A549 (cell line): ENCODE measurements around the gene C1R. TPM values are rescaled to one million over a fixed set of nuclear protein-coding genes. Genes with fewer than 3 reads are reported as not detected.
A peak's percentile ranks its signal among the peaks of the same experiment; 100 is the strongest.

ENCODE experiments used
- ATAC-seq, 2 experiments: fragments of 200-7000 bp in 1 of 2; fragments of >200 bp in 1 of 2; cut with Nextera tagmentation in 1 of 2; cut with Tn5 transposase in 1 of 2; 3 replicates each; pipeline versions ENCODE4 v1.8.0 to v1.9.1; 2018 to 2020; ENCODE audit warnings: mild to moderate bottlenecking in 1 of 2, moderate library complexity in 1 of 2
- CTCF ChIA-PET: fragments of 300-600 bp; sonication (Branson Sonifier 250); formaldehyde crosslinking; extraction: SDS; loops from one replicate; lab custom pipeline; 2021; ENCODE audit warnings: antibody characterized with exemption, inconsistent platforms; lab: Yijun Ruan, JAX
- POLR2A ChIA-PET: fragments of 350-600 bp; formaldehyde crosslinking; extraction: SDS; loops from one replicate; lab custom pipeline; 2021; ENCODE audit warnings: antibody characterized with exemption, inconsistent platforms; lab: Yijun Ruan, JAX
- DNase-seq, 2 experiments: peaks; one replicate each; pipeline versions ENCODE4 v3.0.0 to v3.0.0-alpha.2; 2011 to 2016; ENCODE audit warnings: low read depth in 1 of 2, low spot score in 1 of 2
- FAIRE-seq: peaks from 2 replicates; lab custom pipeline; 2011; peaks lifted over from hg19 to GRCh38; lab: Jason Lieb, UNC
- H3K27ac ChIP-seq, 2 experiments: fragments of >200 bp; sonication (Bioruptor Twin); formaldehyde crosslinking; 3 replicates each; pipeline ENCODE4 v1.5.1; 2016 to 2017
- H3K4me1 ChIP-seq: fragments of >200 bp; sonication (Bioruptor Twin); formaldehyde crosslinking; 3 replicates; pipeline ENCODE4 v1.6.1; 2016
- H3K4me2 ChIP-seq: fragments of >200 bp; sonication (Bioruptor Twin); formaldehyde crosslinking; 3 replicates; pipeline ENCODE4 v1.6.1; 2016
- H3K4me3 ChIP-seq: fragments of >200 bp; sonication (Bioruptor Twin); formaldehyde crosslinking; 3 replicates; pipeline ENCODE4 v1.5.1; 2016
- H3K9me3 ChIP-seq: fragments of >200 bp; sonication (Bioruptor Twin); formaldehyde crosslinking; 3 replicates; pipeline ENCODE4 v1.6.1; 2016
- BHLHE40 ChIP-seq: IDR thresholded peaks from 2 replicates; pipeline ENCODE4 v1.6.1; 2012; ENCODE audit warnings: low read depth, low read length, inconsistent platforms
- CBX8 ChIP-seq: fragments of 200-600 bp; sonication (generic); IDR thresholded peaks from 2 replicates; pipeline ENCODE4 v1.6.1; 2016
- CHD2 ChIP-seq: fragments of 150-350 bp; IDR thresholded peaks from 2 replicates; pipeline ENCODE4 v1.6.1; 2014; ENCODE audit warnings: low read length; ENCODE audit not compliant: partially characterized antibody
- EHMT2 ChIP-seq: fragments of 200-600 bp; sonication (generic); IDR thresholded peaks from 2 replicates; pipeline ENCODE4 v1.6.1; 2016; ENCODE audit warnings: antibody characterized with exemption, low read depth, mild to moderate bottlenecking, moderate library complexity
- ELK1 ChIP-seq: fragments of 150-350 bp; IDR thresholded peaks from 2 replicates; pipeline ENCODE4 v1.6.1; 2014; ENCODE audit warnings: low read depth, mild to moderate bottlenecking, low read length
- FOSB ChIP-seq: fragments of 250-450 bp; sonication (Bioruptor Pico); IDR thresholded peaks from 2 replicates; pipeline ENCODE4 v1.5.0; 2020; ENCODE audit warnings: mild to moderate bottlenecking, moderate library complexity
- GATA3 ChIP-seq: IDR thresholded peaks from 2 replicates; pipeline ENCODE4 v1.6.1; 2012; ENCODE audit warnings: borderline replicate concordance
- HOXA7 ChIP-seq: fragments of 250-450 bp; sonication (Bioruptor Pico); IDR thresholded peaks from 2 replicates; pipeline ENCODE4 v1.5.0; 2020; ENCODE audit warnings: mild to moderate bottlenecking, moderate library complexity
- HOXB13 ChIP-seq: fragments of 250-450 bp; sonication (Bioruptor Pico); IDR thresholded peaks from 2 replicates; pipeline ENCODE4 v1.5.0; 2020; ENCODE audit warnings: low read depth, mild to moderate bottlenecking, moderate library complexity
- HOXB5 ChIP-seq: fragments of 250-450 bp; sonication (Bioruptor Pico); IDR thresholded peaks from 2 replicates; pipeline ENCODE4 v1.5.0; 2020; ENCODE audit warnings: mild to moderate bottlenecking, moderate library complexity
- JUNB ChIP-seq: fragments of >200 bp; sonication (Bioruptor Twin); formaldehyde crosslinking; IDR thresholded peaks from 2 replicates; pipeline ENCODE4 v1.6.1; 2016
- MAFK ChIP-seq: fragments of 450-650 bp; IDR thresholded peaks from 2 replicates; pipeline ENCODE4 v1.6.1; 2014; ENCODE audit not compliant: partially characterized antibody
- MAX ChIP-seq: IDR thresholded peaks from 2 replicates; pipeline ENCODE4 v1.6.1; 2012
- MAZ ChIP-seq: fragments of 150-350 bp; IDR thresholded peaks from 2 replicates; pipeline ENCODE4 v1.6.1; 2014; ENCODE audit warnings: antibody characterized with exemption, low read depth, low read length, borderline replicate concordance
- NFE2L2 ChIP-seq: fragments of 150-350 bp; conservative IDR thresholded peaks from 2 replicates; pipeline ENCODE4 v1.6.1; 2014; ENCODE audit warnings: low read length
- POLR2A ChIP-seq: IDR thresholded peaks from 2 replicates; pipeline ENCODE4 v1.6.1; 2012; ENCODE audit warnings: mild to moderate bottlenecking, low read length
- POLR2AphosphoS2 ChIP-seq: conservative IDR thresholded peaks from 2 replicates; pipeline ENCODE4 v1.6.1; 2012; ENCODE audit warnings: low read length, improper control_type of control experiment, inconsistent platforms
- RAD21 ChIP-seq, 2 experiments: fragments of >200 bp in 1 of 2; sonication (Bioruptor Twin) in 1 of 2; formaldehyde crosslinking in 1 of 2; IDR thresholded peaks in 1 of 2; conservative IDR thresholded peaks in 1 of 2; 2 replicates in 1 of 2; 3 replicates in 1 of 2; pipeline ENCODE4 v1.6.1; 2012 to 2018; ENCODE audit warnings: inconsistent platforms in 1 of 2
- RFX5 ChIP-seq: fragments of 450-650 bp; IDR thresholded peaks from 2 replicates; pipeline ENCODE4 v1.7.1; 2014; ENCODE audit warnings: antibody characterized with exemption, mild to moderate bottlenecking, moderate library complexity
- SREBF2 ChIP-seq: fragments of 450-650 bp; IDR thresholded peaks from 2 replicates; pipeline ENCODE4 v1.6.1; 2014; ENCODE audit warnings: mild to moderate bottlenecking, moderate library complexity
- TP53 ChIP-seq: fragments of 250-450 bp; sonication (Bioruptor Pico); IDR thresholded peaks from 2 replicates; pipeline ENCODE4 v1.5.0; 2021; ENCODE audit warnings: mild to moderate bottlenecking, moderate library complexity
- ZSCAN20 ChIP-seq: fragments of 250-450 bp; sonication (Bioruptor Pico); IDR thresholded peaks from 2 replicates; pipeline ENCODE4 v1.8.0; 2022; ENCODE audit warnings: mild to moderate bottlenecking, moderate library complexity
- WGBS: methylation state at CpG from one replicate; pipeline ENCODE4 v1.1.6; 2017; ENCODE audit errors: missing lambda C conversion rate; 5-methylcytosine and 5-hydroxymethylcytosine counted together
- polyA plus RNA-seq, 4 experiments: library from polyadenylated mRNA; depleted of rRNA in 3 of 4; stranded (reverse); fragments of >200 nt; fragmentation: RNase III in 1 of 4; extraction: RNeasy Plus Mini Kit Qiagen cat#74134 plus additional on column Dnase treatment in 1 of 4; gene quantifications; 2 replicates in 3 of 4; 3 replicates in 1 of 4; pipeline ENCODE4 v1.2.3, GENCODE V29; 2011 to 2017
- TF ChIP-seq, protein P1 (sequence below): IDR thresholded peaks from 2 replicates; pipeline ENCODE4 v1.6.1; 2012
- TF ChIP-seq, protein P2 (sequence below): fragments of >200 bp; sonication (Bioruptor Twin); formaldehyde crosslinking; IDR thresholded peaks from 3 replicates; pipeline ENCODE4 v1.5.1; 2016

C1R gene
- polyA plus RNA-seq, 2 of the 4 experiments (the other 2 are of a cell fraction) = 31.4 to 36.0 TPM

DNA sequence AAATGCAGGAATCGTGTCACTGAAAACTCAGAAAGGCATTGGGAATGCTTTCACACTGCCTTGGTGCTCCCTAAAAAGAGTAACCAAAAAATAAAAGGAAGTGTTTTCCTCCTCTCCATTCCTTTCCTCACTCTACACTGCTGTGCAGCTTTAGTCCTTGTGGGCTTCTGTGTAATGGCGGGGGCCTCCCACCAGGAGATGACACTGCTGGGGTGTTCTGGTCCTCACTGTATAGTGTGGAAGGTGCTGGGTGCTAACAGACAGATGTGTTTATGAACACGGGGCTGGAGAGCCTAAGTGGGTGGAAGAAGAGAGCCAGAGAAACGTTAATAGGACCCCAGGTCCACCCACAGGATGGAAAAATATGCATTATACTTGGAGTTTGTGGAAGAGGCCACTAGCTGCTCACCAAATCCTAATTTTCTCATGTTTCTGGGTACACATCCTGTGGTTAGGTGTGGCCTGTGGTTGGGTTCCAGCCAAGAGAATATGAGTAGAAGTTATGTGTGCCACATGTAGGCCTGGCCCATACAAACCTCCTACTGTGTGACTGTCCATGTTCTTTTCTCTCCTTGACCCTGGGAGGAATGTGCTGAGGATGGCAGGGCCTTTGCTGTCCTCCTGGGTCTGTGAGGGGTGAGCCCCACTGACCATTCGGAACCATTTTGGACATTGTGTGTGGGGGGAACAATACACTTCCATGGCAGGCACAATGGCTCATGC lies 45.7 kb downstream of the C1R start:
- CTCF ChIA-PET = interaction anchor here (0.7 to 3.7 kb wide), 4 partner anchors 10 to 21 kb away, joined by 3 to 15 read pairs (median 3); partner anchors contain the start of gene C1S
- Histone ChIP-seq H3K4me1 (no peaks in the 10 kb centered on the region), H3K4me2 (no peak overlapping the region), H3K9me3 (no peaks in the 10 kb centered on the region), H3K4me3 (no peak overlapping the region), H3K27ac (no peak overlapping the region)
- 44% methylated on average over 5 of the region's 5 CpGs for WGBS
- ATAC-seq (peak; percentile 81 to 84; a peak in 5 of 6 replicates), DNase-seq (no peak)
- POLR2A ChIA-PET = no interaction called here
- no peak for TF ChIP-seq BHLHE40
- no peak for TF ChIP-seq JUNB
- TF ChIP-seq, protein P1, sequence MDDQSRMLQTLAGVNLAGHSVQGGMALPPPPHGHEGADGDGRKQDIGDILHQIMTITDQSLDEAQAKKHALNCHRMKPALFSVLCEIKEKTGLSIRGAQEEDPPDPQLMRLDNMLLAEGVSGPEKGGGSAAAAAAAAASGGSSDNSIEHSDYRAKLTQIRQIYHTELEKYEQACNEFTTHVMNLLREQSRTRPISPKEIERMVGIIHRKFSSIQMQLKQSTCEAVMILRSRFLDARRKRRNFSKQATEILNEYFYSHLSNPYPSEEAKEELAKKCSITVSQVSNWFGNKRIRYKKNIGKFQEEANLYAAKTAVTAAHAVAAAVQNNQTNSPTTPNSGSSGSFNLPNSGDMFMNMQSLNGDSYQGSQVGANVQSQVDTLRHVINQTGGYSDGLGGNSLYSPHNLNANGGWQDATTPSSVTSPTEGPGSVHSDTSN = no peak
- TF ChIP-seq FOSB (CRISPR knock-in tag) = no peak
- no peak for TF ChIP-seq MAFK
- TF ChIP-seq EHMT2 = no peak
- TF ChIP-seq ZSCAN20 (CRISPR knock-in tag) = no peak
- TF ChIP-seq SREBF2 = no peak
- TF ChIP-seq POLR2A = no peak
- no peak for TF ChIP-seq RAD21 (conservative IDR thresholded peaks at IDR 0.05 in 1 of 2, IDR thresholded peaks at IDR 0.05 in 1 of 2)
- no peak for TF ChIP-seq NFE2L2
- no peak for TF ChIP-seq MAX
- TF ChIP-seq, all 56 proteins: peak for 0
- FAIRE-seq = no peak

GRCh38 chr12:7045913-7046312 lies 46.3 kb downstream of the C1R start:
- Histone ChIP-seq H3K4me1 (no peaks in the 10 kb centered on the region), H3K27ac (no peak overlapping the region), H3K4me2 (no peak overlapping the region), H3K4me3 (no peak overlapping the region), H3K9me3 (no peaks in the 10 kb centered on the region)
- FAIRE-seq = no peak
- ATAC-seq = no peak
- TF ChIP-seq HOXB13 (CRISPR knock-in tag) (no peak), MAZ (no peak), RFX5 (no peak), HOXB5 (no peak), MAX (no peak), POLR2AphosphoS2 (no peak), HOXA7 (CRISPR knock-in tag) (no peak), TP53 (no peak), ZSCAN20 (CRISPR knock-in tag) (no peak), BHLHE40 (no peak), SREBF2 (no peak), ELK1 (no peak), CBX8 (no peak), GATA3 (no peak), CHD2 (no peak)
- TF ChIP-seq, protein P2, sequence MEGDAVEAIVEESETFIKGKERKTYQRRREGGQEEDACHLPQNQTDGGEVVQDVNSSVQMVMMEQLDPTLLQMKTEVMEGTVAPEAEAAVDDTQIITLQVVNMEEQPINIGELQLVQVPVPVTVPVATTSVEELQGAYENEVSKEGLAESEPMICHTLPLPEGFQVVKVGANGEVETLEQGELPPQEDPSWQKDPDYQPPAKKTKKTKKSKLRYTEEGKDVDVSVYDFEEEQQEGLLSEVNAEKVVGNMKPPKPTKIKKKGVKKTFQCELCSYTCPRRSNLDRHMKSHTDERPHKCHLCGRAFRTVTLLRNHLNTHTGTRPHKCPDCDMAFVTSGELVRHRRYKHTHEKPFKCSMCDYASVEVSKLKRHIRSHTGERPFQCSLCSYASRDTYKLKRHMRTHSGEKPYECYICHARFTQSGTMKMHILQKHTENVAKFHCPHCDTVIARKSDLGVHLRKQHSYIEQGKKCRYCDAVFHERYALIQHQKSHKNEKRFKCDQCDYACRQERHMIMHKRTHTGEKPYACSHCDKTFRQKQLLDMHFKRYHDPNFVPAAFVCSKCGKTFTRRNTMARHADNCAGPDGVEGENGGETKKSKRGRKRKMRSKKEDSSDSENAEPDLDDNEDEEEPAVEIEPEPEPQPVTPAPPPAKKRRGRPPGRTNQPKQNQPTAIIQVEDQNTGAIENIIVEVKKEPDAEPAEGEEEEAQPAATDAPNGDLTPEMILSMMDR = no peak
- ChIA-PET POLR2A (no interaction called here), CTCF (interaction anchor here (3.7 kb wide), 1 partner anchor 15 kb away, joined by 15 read pairs; the partner anchor contains the start of gene C1S)
- DNase-seq = no peak
- WGBS = 85% methylated on average over 9 of the region's 9 CpGs
